ENCODE results near the gene PIK3C2B. TPM values are rescaled to one million over a fixed set of nuclear protein-coding genes. Genes with fewer than 3 reads are reported as not detected.
A peak's percentile ranks its signal among the peaks of the same experiment; 100 is the strongest.
"Not testable (repeated sequence)": the region's sequence is repeated elsewhere in the genome, so short reads cannot be mapped to it uniquely, and the experiment has no call there.

The PIK3C2B gene
- total RNA-seq, 1 donor from 2014 or later: 55.1 TPM

- no peak for DNase-seq (ENCODE audit: extremely low spot score, unreplicated experiment)
- TF ChIP-seq CTCF (conservative IDR thresholded peaks at IDR 0.05): no peak
- peaks cover 3% of the 10 kb centered on the region for H3K9me3 Mint-ChIP-seq
- H3K27me3 Mint-ChIP-seq: no peaks in the 10 kb centered on the region
- peaks cover 27% of the 10 kb centered on the region for H3K36me3 Mint-ChIP-seq
- H3K4me3 Mint-ChIP-seq: peak overlapping the region; percentile 48
- peaks cover 22% of the 10 kb centered on the region for H3K4me1 Mint-ChIP-seq (ENCODE audit: unreplicated experiment)
- peak overlapping the region; percentile 76 for H3K27ac Mint-ChIP-seq
Observed at GRCh38 chr1:204523605-204524215, 29.1 kb upstream of the PIK3C2B start.

GRCh38 chr1:204521941-204522521, 27.4 kb upstream of the PIK3C2B start:
- H3K36me3 Mint-ChIP-seq: peaks cover 33% of the 10 kb centered on the region
- not testable (repeated sequence) for H3K27me3 Mint-ChIP-seq; H3K4me3 Mint-ChIP-seq; H3K9me3 Mint-ChIP-seq; DNase-seq (ENCODE audit: extremely low spot score, unreplicated experiment); H3K27ac Mint-ChIP-seq
- peaks cover 31% of the 10 kb centered on the region for H3K4me1 Mint-ChIP-seq (ENCODE audit: unreplicated experiment)

- peak overlapping the region; percentile 34 for H3K4me3 Mint-ChIP-seq
- peaks cover 33% of the 10 kb centered on the region for H3K36me3 Mint-ChIP-seq
- TF ChIP-seq CTCF (conservative IDR thresholded peaks at IDR 0.05): no peak
- no peaks in the 10 kb centered on the region for H3K27me3 Mint-ChIP-seq
- no peak for DNase-seq (ENCODE audit: extremely low spot score, unreplicated experiment)
- peaks cover 31% of the 10 kb centered on the region for H3K4me1 Mint-ChIP-seq (ENCODE audit: unreplicated experiment)
- H3K9me3 Mint-ChIP-seq: peaks cover 3% of the 10 kb centered on the region
- H3K27ac Mint-ChIP-seq: peak overlapping the region; percentile 42
Observed at GRCh38 chr1:204520834-204521709, 26.5 kb upstream of the PIK3C2B start.

- H3K27me3 Mint-ChIP-seq; H3K9me3 Mint-ChIP-seq; DNase-seq (ENCODE audit: extremely low spot score, unreplicated experiment): not testable (repeated sequence)
- H3K4me3 Mint-ChIP-seq: peak overlapping the region; percentile 79
- H3K27ac Mint-ChIP-seq: peak overlapping the region; percentile 66
- H3K4me1 Mint-ChIP-seq (ENCODE audit: unreplicated experiment): peaks cover 22% of the 10 kb centered on the region
- H3K36me3 Mint-ChIP-seq: peaks cover 18% of the 10 kb centered on the region
Observed at GRCh38 chr1:204517382-204517781, 22.8 kb upstream of the PIK3C2B start.

- peak; percentile 92 for DNase-seq (ENCODE audit: extremely low spot score, unreplicated experiment)
- peaks cover 16% of the 10 kb centered on the region for H3K36me3 Mint-ChIP-seq
- peaks cover 20% of the 10 kb centered on the region for H3K4me1 Mint-ChIP-seq (ENCODE audit: unreplicated experiment)
- no peaks in the 10 kb centered on the region for H3K9me3 Mint-ChIP-seq
- no peaks in the 10 kb centered on the region for H3K27me3 Mint-ChIP-seq
- no peak for TF ChIP-seq CTCF (conservative IDR thresholded peaks at IDR 0.05)
- H3K27ac Mint-ChIP-seq: no peak within 1 kb of the TSS
- H3K4me3 Mint-ChIP-seq: no peak within 1 kb of the TSS
Observed at GRCh38 chr1:204516180-204516879, 21.7 kb upstream of the PIK3C2B start, which contains the start of gene MDM4. Gene MDM4 (plus strand): TSS chr1:204516406. CDS start chr1:204525519, 9,113 bp downstream.

GRCh38 chr1:204514828-204515227, 20.2 kb upstream of the PIK3C2B start:
- peaks cover 13% of the 10 kb centered on the region for H3K4me1 Mint-ChIP-seq (ENCODE audit: unreplicated experiment)
- no peaks in the 10 kb centered on the region for H3K9me3 Mint-ChIP-seq
- H3K36me3 Mint-ChIP-seq: peaks cover 10% of the 10 kb centered on the region
- DNase-seq (ENCODE audit: extremely low spot score, unreplicated experiment): no peak
- H3K27me3 Mint-ChIP-seq: no peaks in the 10 kb centered on the region
- no peak for TF ChIP-seq CTCF (conservative IDR thresholded peaks at IDR 0.05)
- no peak overlapping the region for H3K27ac Mint-ChIP-seq
- H3K4me3 Mint-ChIP-seq: peak overlapping the region; percentile 9

Measured in type B pancreatic cell (in vitro differentiated cells).